Ishikawa (cell line): ENCODE measurements around the gene MTOR.

ENCODE experiments used
- CEBPB ChIP-seq: IDR thresholded peaks from 2 replicates; pipeline ENCODE4 v1.6.1; 2012
- CREB1 ChIP-seq: IDR thresholded peaks from 2 replicates; pipeline ENCODE4 v1.6.1; 2012; ENCODE audit warnings: low read depth
- EGR1 ChIP-seq: IDR thresholded peaks from 2 replicates; pipeline ENCODE4 v1.6.1; 2012
- EP300 ChIP-seq: IDR thresholded peaks from 2 replicates; pipeline ENCODE4 v1.6.1; 2012; ENCODE audit warnings: borderline replicate concordance
- FOXM1 ChIP-seq: IDR thresholded peaks from 2 replicates; pipeline ENCODE4 v1.6.1; 2012; ENCODE audit warnings: low read depth, borderline replicate concordance
- NFIC ChIP-seq: IDR thresholded peaks from 2 replicates; pipeline ENCODE4 v1.6.1; 2012
- RAD21 ChIP-seq: IDR thresholded peaks from 2 replicates; pipeline ENCODE4 v1.6.1; 2012; ENCODE audit warnings: low read depth
- REST ChIP-seq: IDR thresholded peaks from 2 replicates; pipeline ENCODE4 v1.6.1; 2012; ENCODE audit warnings: low read depth, mild to moderate bottlenecking
- TAF1 ChIP-seq: IDR thresholded peaks from 2 replicates; pipeline ENCODE4 v1.6.1; 2012; ENCODE audit warnings: low read depth, mild to moderate bottlenecking
- TCF12 ChIP-seq: IDR thresholded peaks from 2 replicates; pipeline ENCODE4 v1.6.1; 2012; ENCODE audit warnings: low read depth
- TEAD4 ChIP-seq: IDR thresholded peaks from 2 replicates; pipeline ENCODE4 v1.6.1; 2012
- USF1 ChIP-seq: IDR thresholded peaks from 2 replicates; pipeline ENCODE4 v1.6.1; 2012
- YY1 ChIP-seq: IDR thresholded peaks from 2 replicates; pipeline ENCODE4 v1.6.1; 2012; ENCODE audit warnings: low read depth
- ZBTB7A ChIP-seq: IDR thresholded peaks from 2 replicates; pipeline ENCODE4 v1.6.1; 2012; ENCODE audit warnings: low read depth
- TF ChIP-seq, protein P1 (sequence below): IDR thresholded peaks from 2 replicates; pipeline ENCODE4 v1.6.1; 2012

Gene MTOR

GRCh38 chr1:11253226-11253625 lies 9.1 kb downstream of the MTOR start:
- TF ChIP-seq EGR1 = no peak
- TF ChIP-seq NFIC = no peak
- no peak for TF ChIP-seq TEAD4

GRCh38 chr1:11252538-11252937 lies 9.8 kb downstream of the MTOR start:
- TF ChIP-seq USF1 (no peak), TCF12 (no peak), TEAD4 (no peak), EP300 (no peak), REST (no peak), EGR1 (no peak), CREB1 (no peak), CEBPB (no peak), FOXM1 (no peak)

- no peak for TF ChIP-seq EGR1
- TF ChIP-seq RAD21 = 0 out of 2 replicates have a peak, but pooled peaks have one; percentile 5
Observed at GRCh38 chr1:11248169-11248568, 14.2 kb downstream of the MTOR start.

- TF ChIP-seq FOXM1 (no peak; the same call in 1 of the 2 replicates), CREB1 (no peak), TCF12 (peak; percentile 92), NFIC (peak; percentile 97), EP300 (peak; percentile 73; the same call in 1 of the 2 replicates), TAF1 (no peak), EGR1 (no peak), USF1 (peak; percentile 64; the same call in 1 of the 2 replicates), TEAD4 (peak; percentile 84), ZBTB7A (no peak), RAD21 (no peak), CEBPB (peak; percentile 35; the same call in 1 of the 2 replicates), REST (no peak), YY1 (0 out of 2 replicates have a peak, but pooled peaks have one; percentile 45)
- TF ChIP-seq, protein P1, sequence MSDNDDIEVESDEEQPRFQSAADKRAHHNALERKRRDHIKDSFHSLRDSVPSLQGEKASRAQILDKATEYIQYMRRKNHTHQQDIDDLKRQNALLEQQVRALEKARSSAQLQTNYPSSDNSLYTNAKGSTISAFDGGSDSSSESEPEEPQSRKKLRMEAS = peak; percentile 93
Observed at GRCh38 chr1:11245904-11246719, 16.2 kb downstream of the MTOR start.

- no peak for TF ChIP-seq NFIC
- no peak for TF ChIP-seq REST
- TF ChIP-seq ZBTB7A = no peak
- TF ChIP-seq, protein P1 = no peak
- no peak for TF ChIP-seq YY1
- no peak for TF ChIP-seq CREB1
Observed at GRCh38 chr1:11245248-11245647, 17.1 kb downstream of the MTOR start.
